Stimulated activated CD8-positive, alpha-beta memory T cell treated with anti-CD3 and anti-CD28 coated beads, Interleukin-12 subunit alpha, Interleukin-12 subunit beta, amount 100 ng/mL, for 4 hours (primary cell): ENCODE measurements around the gene BBS7.

Experiments used
- DNase-seq: peaks from one replicate; pipeline ENCODE4 v3.0.0-alpha.2; 2020; ENCODE audit warnings: low read depth

Gene BBS7, protein sequence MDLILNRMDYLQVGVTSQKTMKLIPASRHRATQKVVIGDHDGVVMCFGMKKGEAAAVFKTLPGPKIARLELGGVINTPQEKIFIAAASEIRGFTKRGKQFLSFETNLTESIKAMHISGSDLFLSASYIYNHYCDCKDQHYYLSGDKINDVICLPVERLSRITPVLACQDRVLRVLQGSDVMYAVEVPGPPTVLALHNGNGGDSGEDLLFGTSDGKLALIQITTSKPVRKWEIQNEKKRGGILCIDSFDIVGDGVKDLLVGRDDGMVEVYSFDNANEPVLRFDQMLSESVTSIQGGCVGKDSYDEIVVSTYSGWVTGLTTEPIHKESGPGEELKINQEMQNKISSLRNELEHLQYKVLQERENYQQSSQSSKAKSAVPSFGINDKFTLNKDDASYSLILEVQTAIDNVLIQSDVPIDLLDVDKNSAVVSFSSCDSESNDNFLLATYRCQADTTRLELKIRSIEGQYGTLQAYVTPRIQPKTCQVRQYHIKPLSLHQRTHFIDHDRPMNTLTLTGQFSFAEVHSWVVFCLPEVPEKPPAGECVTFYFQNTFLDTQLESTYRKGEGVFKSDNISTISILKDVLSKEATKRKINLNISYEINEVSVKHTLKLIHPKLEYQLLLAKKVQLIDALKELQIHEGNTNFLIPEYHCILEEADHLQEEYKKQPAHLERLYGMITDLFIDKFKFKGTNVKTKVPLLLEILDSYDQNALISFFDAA

DNA sequence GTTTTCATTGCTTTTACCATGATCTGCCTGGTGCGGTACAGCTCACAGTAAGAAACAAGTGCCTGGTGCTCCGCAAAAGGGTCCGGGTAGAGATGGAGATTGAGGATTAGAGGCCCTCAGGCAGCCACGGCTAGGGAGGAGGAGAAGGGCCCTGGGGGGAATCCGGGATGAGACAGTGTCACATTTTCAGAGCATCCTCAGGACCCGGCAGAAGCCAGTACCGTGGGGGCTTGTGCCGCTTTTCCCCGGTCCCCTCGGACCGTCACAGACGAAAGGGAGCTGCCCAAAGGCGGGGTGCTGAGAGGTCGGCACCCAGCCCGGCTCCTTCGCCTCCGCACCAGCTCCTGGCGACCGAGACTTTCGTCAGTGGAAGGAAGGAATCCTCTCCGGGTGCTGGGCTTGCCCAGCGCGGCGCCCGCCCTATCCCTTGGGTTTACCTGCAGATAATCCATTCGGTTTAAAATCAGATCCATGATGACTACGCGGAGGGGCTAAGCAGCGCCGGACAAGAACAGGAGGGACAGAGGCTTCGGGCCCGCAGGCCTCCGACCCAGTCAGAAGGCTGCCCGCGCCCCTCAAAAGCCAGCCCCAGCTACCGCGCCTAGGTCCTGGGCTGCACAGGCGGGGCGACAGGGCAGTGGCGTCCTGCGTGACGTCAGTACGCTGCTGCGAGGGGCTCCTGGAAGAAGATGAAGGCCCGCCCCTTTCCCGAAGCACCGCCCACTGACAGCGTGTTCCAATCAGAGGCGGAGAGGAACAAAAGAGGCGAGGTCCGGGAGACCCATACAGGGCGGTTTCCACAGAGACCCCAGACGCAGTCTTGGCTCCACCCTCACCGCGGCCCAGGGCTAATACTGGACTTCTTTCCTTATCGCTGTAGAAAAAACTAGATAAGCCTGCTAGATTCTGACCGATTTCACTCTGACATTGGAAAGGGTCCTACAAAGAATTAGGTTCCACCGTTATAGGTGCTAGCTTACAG is at the start of gene BBS7:
BBS7 (minus strand) TSS at position 634 of the 982 bp plus-strand sequence; CDS start at position 473, 161 bp downstream.
- peak; percentile 92 for DNase-seq

DNA sequence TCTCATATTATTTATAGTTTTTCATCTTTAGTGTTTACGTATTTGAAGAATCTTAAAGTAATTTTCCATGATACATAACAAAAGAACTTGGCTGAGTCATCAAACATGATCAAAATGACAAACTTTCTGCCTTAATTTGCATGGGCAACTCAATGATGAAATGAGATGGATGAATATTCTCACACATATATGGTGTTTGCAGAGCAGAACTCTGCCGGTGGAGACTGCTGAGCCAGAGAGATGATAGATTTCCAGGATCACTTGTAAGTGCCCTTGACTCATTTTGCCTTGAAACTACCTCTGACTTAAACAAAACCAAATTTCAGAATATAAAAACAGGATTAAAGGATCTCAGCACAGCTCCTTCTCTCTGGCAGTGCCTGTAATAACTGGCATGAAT is 43.4 kb upstream of the BBS7 start:
- no peak for DNase-seq

DNA sequence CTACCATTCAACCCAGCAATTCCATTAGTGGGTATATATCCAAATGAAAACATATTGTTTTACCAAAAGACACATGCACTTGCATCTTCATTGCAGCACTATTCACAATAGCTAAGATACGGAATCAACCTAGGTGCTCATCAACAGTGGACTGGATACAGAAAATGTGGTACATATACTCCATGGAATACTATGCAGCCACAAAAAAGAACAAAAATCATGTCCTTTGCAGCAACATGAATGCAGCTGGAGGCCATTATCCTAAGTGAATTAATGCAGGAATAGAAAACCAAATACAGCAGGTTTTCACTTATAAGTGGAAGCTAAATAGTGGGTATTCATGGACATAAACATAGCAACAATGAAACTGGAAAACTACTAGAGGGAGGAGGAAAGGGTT is 38.1 kb upstream of the BBS7 start:
- no peak for DNase-seq

DNA sequence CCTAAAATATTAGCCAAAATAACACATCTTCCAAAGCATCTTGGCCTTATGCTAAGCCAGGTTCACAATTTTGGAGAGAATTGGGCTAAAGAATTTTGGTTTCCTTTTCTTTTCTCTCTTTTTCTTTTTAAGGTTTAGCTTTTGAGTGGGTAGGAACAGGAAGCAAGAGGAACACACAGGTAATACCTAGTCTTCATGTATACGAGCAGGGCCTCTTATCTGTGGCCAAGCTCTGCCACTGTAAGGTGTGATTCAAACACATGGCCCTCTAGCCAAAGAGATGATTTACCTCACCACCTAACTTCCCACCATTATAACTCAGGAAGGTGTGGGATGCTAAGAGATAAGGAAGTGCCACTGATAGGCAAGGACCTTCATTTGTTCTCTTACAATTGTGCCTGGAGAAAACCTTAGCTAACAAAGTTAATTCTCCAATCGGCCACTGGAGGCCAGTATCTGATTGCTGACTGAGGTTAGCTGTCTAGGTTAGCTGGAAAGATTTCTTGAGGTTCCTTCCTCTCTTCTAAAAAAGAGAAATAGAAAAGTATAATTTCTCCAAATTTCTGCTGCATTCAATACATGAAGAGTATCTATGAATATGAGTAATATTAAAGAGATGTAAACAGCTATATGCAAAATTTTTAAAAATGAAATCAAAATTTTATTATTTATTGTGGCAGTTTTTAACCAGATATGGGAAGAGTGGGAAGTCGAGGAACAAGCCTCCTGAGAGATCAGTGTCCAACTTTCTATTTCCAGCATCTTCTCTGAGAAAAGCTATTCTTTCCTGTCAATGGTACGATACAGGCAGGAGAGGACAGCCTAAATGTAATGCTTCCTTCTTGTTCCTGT is 30.1 kb upstream of the BBS7 start:
- DNase-seq: no peak

DNA sequence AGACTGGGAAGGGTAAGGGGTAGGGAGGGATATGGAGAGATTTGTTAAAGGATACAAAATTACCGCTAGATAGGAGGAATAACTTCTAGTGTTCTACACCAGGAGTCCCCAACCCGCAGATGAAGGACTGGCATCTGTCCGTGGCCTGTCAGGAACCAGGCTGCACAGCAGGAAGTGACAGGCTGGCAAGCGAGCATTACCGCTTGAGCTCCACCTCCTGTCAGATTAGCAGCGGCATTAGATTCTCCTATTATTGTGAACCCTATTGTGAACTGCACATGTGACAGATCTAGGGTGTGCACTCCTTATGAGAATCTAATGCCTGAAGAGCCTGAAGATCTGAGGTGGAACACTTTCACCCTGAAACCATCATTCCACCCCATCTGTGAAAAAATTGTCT is 27.9 kb upstream of the BBS7 start:
- DNase-seq: no peak

DNA sequence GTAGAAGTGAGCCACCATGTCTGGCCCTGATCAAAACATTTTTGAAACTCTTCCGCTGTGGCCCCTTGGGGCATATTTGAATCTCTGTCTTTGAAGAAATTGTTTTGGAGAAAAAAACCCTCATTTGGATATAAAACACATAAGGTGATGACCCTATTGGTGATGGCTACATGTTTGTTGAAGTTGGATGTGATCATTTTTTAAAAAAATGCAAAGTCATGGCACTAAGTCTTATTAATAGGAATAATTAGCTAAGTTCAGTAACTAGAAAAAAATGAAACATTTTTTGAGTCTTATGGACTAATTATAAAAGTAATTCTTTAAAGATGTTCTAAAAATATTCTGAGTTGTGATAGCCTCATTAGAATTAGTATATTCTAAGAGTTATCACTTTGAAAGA is 17.9 kb upstream of the BBS7 start:
- no peak for DNase-seq

DNA sequence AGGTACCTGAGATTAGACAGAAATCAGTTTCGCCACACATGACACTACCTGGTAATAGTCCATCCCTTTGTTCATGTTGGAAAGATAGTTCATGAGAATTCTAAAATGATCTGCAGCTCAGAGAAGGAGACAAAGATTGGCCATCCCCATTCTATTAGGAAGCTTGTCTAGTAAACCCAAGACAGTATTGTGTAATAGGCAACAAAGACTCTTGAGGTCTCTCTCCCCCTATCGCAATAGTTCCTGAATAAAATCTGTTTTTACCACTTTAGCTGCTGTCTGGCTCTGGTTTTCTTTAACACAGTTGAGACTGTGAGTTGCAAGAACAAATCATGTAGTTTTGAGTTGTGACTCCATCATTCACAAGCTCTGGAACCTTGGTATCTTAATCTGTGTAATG is 14.8 kb upstream of the BBS7 start:
- DNase-seq: no peak

DNA sequence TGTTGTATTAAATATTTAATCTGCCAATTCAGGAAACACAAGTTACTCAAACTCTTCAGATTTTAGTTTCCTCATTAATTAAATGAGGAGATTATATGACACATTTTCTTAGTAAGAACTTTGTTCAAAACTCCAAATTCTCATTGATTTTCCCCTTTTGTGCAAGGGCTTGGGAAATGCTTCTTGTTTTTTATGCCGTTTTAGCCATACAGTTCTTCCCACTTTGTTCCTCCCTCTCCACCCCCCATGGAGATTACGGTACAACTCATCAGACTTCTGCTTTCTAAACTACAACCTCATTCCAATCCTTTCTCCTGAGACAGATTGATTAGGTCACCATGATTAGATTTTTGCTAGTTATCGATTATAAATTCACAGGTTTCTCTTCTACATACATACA is 10.9 kb upstream of the BBS7 start:
- no peak for DNase-seq

DNA sequence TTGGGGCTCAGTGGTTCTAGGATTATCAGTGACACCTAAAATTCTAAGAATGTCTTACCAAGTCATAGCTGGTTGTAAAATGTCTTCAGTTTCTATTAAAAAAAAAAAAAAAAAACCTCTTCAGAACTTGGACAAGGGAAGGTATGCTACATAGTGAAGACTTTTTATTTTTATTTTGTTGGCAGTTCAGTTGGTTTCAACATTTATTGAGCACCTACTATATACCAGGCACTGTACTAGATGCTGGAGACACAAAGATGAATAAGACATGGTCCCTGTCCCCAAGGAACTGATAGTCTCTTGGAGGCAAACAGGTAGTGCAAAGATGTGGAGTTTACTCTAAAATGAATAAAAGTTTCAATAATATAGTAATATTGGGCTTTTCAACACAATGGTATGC is 8.9 kb upstream of the BBS7 start:
- DNase-seq: no peak

DNA sequence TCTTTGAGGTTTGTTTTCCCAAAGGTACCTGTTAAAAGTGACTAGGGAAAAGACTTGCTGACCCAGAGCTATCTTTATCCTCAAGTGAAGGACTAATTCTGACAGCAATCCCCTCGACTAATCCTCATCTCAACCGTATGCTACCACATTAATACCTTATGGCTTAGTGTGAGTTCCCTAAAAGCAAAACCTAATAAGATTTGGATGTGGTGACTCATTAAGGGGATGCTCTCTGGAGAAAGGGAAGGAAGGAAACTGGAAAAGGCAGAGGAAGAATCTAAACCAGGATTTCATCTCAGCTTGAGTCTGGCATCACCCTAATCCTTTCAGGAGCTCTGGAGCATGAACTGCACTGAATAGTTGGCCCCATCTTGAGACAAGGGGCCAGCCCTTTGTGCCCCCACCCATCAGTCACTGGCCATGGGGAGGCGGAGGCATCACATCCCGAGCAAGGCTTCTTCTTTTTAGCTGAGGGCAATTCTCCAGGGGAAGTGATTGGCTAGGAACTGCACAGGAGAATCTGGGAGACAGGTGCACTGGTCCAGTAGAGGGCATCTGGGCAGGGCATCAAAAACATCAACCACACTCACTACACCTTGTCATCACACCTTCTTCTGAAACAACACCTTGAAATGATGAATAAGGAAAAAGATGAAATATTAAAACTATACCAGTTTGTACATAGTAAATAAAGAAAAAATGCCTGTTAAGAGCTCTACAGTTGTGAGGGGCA is 6.9 kb upstream of the BBS7 start:
- DNase-seq: no peak

DNA sequence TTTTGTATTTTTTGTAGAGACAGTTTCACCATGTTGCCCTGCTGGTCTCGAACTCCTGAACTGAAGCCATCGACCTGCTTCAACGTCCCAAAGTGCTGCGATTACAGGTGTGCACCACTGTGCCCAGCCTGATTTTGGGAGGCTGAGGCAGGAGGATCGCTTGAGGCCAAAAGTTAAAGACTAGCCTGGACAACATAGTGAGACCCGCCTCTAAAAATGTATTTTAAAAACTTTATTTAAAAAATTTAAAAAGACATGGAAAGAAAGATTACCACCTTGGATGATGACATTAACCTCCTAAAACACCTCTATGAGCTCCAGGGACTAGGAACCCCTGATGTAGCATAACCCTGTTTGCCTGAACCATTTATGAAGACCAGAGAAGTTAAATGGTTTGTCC is 5.8 kb upstream of the BBS7 start:
- DNase-seq: no peak

DNA sequence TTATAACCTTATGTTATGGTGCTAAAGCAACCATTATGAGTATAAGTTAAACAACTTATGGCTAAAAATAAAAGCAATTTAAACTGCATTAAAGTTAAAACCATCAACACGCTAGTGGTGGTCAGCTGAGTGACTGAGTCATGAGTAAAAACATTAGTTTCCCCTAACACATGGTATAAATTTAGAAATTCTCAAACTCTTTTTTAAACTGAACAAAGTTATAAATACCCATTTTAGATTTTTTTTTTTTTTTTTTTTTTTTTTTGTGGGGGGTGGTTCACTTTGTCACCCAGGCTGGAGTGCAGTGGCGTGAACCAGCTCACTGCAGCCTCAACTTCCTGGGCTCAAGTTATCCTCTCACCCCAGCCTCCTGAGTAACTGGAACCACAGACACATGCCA is 5.4 kb upstream of the BBS7 start:
- no peak for DNase-seq

DNA sequence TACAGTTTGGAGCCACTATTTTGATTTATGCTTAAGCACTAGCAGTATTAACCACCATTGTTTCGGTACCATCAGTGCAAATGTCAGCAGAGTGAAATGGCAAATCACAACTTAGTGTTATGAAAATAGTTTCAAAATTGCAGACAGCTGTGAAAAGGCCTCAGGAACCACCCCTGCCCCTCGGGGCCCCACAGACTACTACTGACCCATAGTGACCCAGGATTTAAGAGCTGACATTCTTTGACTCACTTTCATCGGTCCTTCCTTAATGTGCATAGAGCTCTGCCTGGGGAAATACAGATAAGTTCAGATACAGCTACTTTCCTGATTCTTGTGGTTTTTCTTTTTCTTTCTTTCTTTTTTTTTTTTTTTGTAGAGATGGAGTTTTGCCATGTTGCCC is 3.3 kb upstream of the BBS7 start:
- DNase-seq: no peak

DNA sequence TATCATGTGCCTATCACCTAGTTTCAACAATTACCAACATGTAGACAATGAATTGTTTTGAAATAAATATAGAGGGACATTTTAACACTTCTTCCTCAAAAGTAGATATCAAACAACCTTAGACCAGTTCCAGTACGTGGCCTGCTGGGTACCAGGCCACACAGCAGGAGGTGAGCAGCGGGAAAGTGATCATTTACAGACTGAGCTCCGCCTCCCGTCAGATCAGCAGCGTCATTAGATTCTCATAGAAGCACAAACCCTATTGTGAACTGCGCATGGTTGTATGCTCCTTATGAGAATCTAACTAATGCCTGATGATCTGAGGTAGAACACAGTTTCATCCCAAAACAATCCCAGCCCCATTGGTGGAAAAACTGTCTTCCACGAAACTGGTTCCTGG is 6.5 kb downstream of the BBS7 start:
- DNase-seq: no peak

DNA sequence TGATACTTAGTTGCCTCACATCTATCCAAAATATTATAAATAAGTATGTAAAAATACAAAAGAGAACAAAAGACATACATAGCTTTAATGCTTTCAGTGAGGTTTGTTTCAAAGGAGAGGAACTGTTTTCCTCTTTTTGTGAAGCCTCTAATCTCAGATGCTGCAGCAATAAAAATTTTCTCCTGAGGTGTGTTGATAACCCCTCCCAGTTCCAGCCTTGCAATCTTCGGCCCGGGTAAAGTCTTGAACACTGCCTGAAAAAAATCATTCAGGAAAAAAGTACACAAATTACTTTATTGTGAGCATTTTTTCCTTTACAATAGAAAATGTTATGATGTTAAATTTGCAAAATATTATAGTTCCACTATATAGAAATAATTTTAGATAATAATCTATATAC is 8.8 kb downstream of the BBS7 start:
- DNase-seq: no peak

DNA sequence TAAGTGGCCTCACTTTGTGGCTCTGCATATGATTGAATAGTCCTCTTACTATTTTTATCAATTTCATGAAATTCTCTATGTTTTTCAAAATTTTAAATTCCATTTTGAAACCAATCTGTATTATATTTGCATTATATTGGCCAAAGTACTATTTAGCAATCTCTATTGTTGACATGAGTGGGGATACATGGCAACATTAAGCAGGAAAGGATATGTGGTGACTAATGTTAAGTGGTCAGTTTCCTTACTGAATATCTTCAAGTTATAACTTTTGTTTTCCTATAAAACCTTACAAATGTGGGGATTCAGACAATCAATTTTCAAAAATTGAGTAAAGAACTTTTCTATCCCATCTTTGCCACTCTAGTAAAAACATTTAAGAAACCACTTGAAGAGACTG is 10.2 kb downstream of the BBS7 start:
- no peak for DNase-seq

DNA sequence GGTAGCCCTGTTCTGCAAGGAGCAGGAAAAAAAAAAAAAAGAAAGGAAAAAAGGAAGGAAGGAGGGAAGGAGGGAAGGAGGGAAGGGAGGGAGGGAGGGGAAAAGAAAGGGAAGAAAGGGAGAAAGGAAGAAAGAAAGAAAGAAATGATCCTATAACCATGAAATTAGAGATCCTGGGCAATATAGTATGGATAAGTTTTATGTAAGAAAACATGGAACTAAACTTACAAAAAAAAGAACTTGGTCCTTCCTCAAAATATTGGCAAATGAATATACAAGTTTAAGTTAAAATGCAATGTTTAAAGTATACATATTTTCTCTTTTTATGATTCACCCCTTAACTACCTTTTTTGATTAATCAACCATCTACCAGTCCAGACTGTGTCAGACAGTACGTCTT is 18.9 kb downstream of the BBS7 start:
- no peak for DNase-seq

DNA sequence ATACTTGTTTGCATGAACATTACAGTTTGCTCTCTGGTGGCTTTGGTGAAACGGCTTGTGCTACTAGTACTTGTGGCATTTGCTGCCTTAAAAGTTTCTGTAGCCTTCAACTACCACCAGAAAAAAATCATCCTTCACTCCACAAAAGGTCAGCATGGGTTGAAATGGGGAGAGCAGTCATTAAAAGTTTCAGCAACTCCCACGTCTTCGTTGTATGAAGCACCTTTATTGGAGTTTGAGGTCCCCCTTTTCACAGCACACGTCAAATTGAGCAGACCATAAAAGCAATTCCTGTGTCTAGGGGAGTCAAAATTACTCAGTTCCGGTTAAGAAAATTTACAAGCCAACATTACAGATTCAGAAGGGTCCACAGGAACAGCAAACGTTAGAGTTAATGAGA is 23.6 kb downstream of the BBS7 start:
- no peak for DNase-seq

DNA sequence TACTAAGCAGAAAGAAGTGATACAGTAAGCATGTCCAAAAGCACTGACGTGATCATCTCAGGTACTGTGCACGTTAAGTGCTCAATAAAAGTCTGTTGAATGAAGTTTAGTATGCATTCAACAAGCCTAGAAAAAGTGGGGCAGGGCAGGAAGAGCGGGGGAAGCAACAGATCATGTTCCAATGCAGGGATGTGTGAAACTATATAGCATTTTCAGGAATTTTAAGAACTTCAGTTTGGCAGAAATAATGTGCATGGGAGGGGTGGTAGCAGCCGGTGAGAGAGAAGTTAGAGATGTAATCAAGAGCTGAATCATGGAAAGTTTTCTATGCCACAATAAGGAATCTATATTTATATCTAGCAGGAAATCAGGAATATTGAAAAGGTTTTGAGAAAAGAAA is 27.4 kb downstream of the BBS7 start:
- DNase-seq: no peak

DNA sequence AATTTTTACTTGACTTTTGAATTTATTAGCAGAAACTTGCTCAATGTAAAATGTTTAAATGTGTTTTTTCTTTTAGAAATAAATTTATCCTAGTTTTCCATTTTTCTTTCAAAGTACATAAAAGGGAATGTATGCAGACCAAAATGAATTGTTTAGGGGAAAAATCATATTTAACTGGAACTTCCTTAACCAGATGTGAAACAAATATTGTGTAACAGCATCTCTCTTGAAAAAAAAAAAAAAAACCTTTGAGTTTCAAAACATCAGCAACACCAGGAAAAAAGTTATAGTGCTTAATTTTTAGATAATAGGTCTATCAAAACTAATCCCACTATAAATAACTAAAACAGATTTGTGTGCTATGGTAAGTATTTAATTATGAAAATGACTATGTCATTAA is 32.1 kb downstream of the BBS7 start:
- no peak for DNase-seq

DNA sequence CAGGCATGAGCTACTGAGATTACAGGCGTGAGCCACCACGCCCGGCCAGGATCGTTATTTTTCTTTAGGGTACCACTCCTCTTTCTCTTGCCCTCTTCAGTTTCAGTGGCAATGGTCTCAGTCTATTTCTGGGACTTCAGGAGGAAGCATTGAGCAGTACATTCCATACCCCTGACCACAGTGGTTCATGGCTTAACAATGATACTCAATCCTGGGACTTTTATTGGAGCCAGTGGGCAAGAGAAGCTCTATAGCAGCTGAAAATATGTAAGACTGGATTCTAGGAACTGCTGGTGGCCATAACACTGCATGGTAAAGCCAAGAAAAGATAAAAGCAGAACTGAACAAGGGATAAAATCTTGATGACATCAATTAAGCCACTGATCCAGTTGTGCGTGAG is 40.8 kb downstream of the BBS7 start:
- no peak for DNase-seq
